HT1080 (cell line): ENCODE measurements around the gene MC4R. TPM values are rescaled to one million over a fixed set of nuclear protein-coding genes. Genes with fewer than 3 reads are reported as not detected.

Source experiments
- DNase-seq: peaks from one replicate; pipeline ENCODE4 v3.0.0-alpha.2; 2015; ENCODE audit warnings: low read depth
- total RNA-seq: library from RNA; depleted of rRNA; stranded (reverse); fragments of >200 nt; shearing (Covaris generic); gene quantifications from 2 replicates; pipeline ENCODE4 v1.2.3, GENCODE V29; 2014

Gene MC4R
- total RNA-seq, 1 experiment from 2014 or later = not detected

DNA sequence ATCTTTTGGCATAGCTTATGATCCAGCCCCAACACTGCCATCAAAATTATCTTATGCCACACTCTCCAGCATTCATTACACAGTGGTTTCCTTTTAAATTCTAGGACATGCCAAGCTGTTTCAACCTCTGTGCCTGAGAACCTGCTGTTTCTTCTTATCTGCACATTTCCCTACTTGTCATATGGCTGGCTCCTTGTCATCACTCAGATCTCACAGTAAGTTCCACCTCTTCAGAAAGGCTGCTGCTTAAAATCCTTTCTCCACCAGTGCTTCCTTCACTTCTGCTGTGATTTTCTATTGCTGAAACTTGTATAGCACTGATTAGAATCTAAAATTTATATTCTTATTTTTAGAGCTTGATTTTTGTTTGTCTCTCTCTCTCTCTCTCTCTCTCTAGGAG is 43.4 kb downstream of the MC4R start:
- DNase-seq = no peak

DNA sequence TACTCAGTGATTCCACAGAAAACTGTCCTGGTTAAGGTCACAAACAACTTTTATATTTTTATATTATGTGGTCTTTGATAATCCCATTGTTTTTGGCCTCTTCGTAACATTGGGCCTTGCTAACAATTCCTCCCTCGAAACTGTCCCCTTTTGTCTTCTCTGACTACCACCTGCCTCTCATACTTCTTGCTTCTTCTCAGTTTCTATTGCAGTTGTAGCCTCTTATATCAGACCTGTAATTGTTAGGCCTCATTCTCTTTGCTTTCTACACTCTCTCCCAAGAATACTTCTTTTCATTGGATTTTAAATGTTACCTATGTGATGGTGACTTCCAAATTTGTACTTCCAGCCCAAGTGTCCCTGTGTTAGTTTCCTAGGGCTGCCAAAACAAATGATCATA is 44.7 kb downstream of the MC4R start:
- no peak for DNase-seq

DNA sequence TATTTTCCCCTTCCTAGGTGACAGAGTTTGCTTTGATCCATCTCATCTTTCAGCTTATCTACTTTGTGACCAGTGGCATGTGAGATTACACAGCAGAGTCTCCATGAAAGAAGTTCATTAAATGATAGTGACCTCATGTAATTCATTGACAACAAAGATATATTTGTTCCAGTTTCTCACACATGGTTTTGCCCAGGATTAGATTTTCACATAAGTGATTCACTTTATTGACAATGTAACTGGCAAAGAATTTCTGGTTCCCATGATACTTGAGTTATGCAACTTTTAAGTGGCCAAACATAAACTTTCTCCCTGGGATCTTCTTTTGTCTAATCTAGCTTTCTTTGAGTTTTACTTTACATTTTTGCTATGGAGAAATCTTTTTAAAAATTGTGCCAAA is 50.0 kb downstream of the MC4R start:
- DNase-seq = peak; percentile 6
